CD14-positive monocyte (primary cell): ENCODE data around the gene IKBIP. TPM values are rescaled to one million over a fixed set of nuclear protein-coding genes. Genes with fewer than 3 reads are reported as not detected.
A peak's percentile ranks its signal among the peaks of the same experiment; 100 is the strongest.

Source experiments
- DNase-seq, 3 donors: peaks; one replicate each; pipeline ENCODE4 v3.0.0-alpha.2; 2011 to 2022
- H2AFZ ChIP-seq: 2 replicates; pipeline ENCODE4 v1.6.0; 2012; ENCODE audit warnings: mild to moderate bottlenecking, low read depth, low read length, inconsistent platforms; ENCODE audit not compliant: insufficient read depth, poor library complexity, severe bottlenecking
- H3K27ac ChIP-seq, 2 donors: 1 replicate in 1 of 2; 2 replicates in 1 of 2; pipeline ENCODE4 v1.5.1; 2012 to 2013; ENCODE audit warnings: low read length in 2 of 2, control low read depth in 1 of 2, inconsistent platforms in 1 of 2, low read depth in 1 of 2, mild to moderate bottlenecking in 1 of 2
- H3K27me3 ChIP-seq, 2 donors: one replicate each; pipeline versions ENCODE4 v1.6.0 to v1.6.1; 2011 to 2013; ENCODE audit warnings: low read length in 2 of 2; ENCODE audit not compliant: control insufficient read depth in 2 of 2, insufficient read depth in 2 of 2
- H3K36me3 ChIP-seq, 2 donors: replicated peaks in 1 of 2; 1 replicate in 1 of 2; 2 replicates in 1 of 2; pipeline versions ENCODE4 v1.5.1 to v1.6.1; 2012 to 2013; ENCODE audit warnings: low read length in 2 of 2, control low read depth in 1 of 2, inconsistent platforms in 1 of 2, mild to moderate bottlenecking in 1 of 2; ENCODE audit not compliant: insufficient read depth in 2 of 2, control insufficient read depth in 1 of 2
- H3K4me1 ChIP-seq, 2 donors: 1 replicate in 1 of 2; 2 replicates in 1 of 2; pipeline versions ENCODE4 v1.5.1 to v1.6.1; 2012 to 2013; ENCODE audit warnings: low read length in 2 of 2, control low read depth in 1 of 2, inconsistent platforms in 1 of 2, mild to moderate bottlenecking in 1 of 2, moderate library complexity in 1 of 2; ENCODE audit not compliant: insufficient read depth in 2 of 2, control insufficient read depth in 1 of 2
- H3K4me2 ChIP-seq: replicated peaks from 2 replicates; pipeline ENCODE3; 2012; ENCODE audit warnings: low read length, moderate library complexity, mild to moderate bottlenecking; ENCODE audit not compliant: poor library complexity, severe bottlenecking; ENCODE audit errors: extremely low read depth
- H3K4me3 ChIP-seq, 3 experiments: fragments of 200-600 bp in 1 of 3; sonication (generic) in 1 of 3; replicated peaks in 1 of 3; 1 replicate in 2 of 3; 2 replicates in 1 of 3; pipeline ENCODE4 v1.5.1; 2011 to 2013; ENCODE audit warnings: low read length in 3 of 3, mild to moderate bottlenecking in 3 of 3, control low read depth in 2 of 3, low read depth in 2 of 3, inconsistent platforms in 1 of 3, moderate library complexity in 1 of 3
- H3K79me2 ChIP-seq: 2 replicates; pipeline ENCODE4 v1.6.0; 2012; ENCODE audit warnings: mild to moderate bottlenecking, control low read depth, inconsistent platforms, low read length, moderate library complexity; ENCODE audit not compliant: insufficient read depth
- H3K9ac ChIP-seq: 2 replicates; pipeline ENCODE4 v1.6.0; 2017; ENCODE audit warnings: low read length, mild to moderate bottlenecking; ENCODE audit not compliant: insufficient read depth, poor library complexity, severe bottlenecking
- H3K9me3 ChIP-seq, 2 donors: replicated peaks in 1 of 2; 1 replicate in 1 of 2; 2 replicates in 1 of 2; pipeline versions ENCODE4 v1.5.1 to v1.6.1; 2012 to 2013; ENCODE audit warnings: low read length in 2 of 2, control low read depth in 1 of 2; ENCODE audit not compliant: control insufficient read depth in 1 of 2, insufficient read depth in 1 of 2
- H4K20me1 ChIP-seq: 2 replicates; pipeline ENCODE4 v1.6.0; 2012; ENCODE audit warnings: mild to moderate bottlenecking, low read length, control low read depth, moderate library complexity; ENCODE audit not compliant: insufficient read depth
- H3K27ac Mint-ChIP-seq, 7 donors: one replicate each; pipeline ENCODE4 v1.8.0; 2020; ENCODE audit warnings: mild to moderate bottlenecking in 7 of 7, mixed read lengths in 7 of 7, moderate library complexity in 6 of 7, inconsistent platforms in 2 of 7
- H3K27me3 Mint-ChIP-seq, 3 donors: one replicate each; pipeline ENCODE4 v1.8.0; 2021 to 2022; ENCODE audit warnings: low read depth in 3 of 3, mild to moderate bottlenecking in 3 of 3, mixed read lengths in 3 of 3, moderate library complexity in 3 of 3, inconsistent platforms in 1 of 3
- H3K36me3 Mint-ChIP-seq, 2 donors: one replicate each; pipeline ENCODE4 v1.8.0; 2020; ENCODE audit warnings: mixed read lengths in 2 of 2, inconsistent platforms in 1 of 2, mild to moderate bottlenecking in 1 of 2
- H3K4me1 Mint-ChIP-seq: one replicate; pipeline ENCODE4 v1.8.0; 2020; ENCODE audit warnings: mild to moderate bottlenecking, mixed read lengths
- H3K4me3 Mint-ChIP-seq, 2 donors: one replicate each; pipeline ENCODE4 v1.8.0; 2020; ENCODE audit warnings: mild to moderate bottlenecking in 2 of 2, mixed read lengths in 2 of 2, moderate library complexity in 1 of 2
- H3K9me3 Mint-ChIP-seq, 7 donors: one replicate each; pipeline ENCODE4 v1.8.0; 2020 to 2022; ENCODE audit warnings: mixed read lengths in 7 of 7, mild to moderate bottlenecking in 6 of 7, moderate library complexity in 6 of 7, inconsistent platforms in 2 of 7
- WGBS: methylation state at CpG from one replicate; pipeline ENCODE4 v1.1.5; 2013; ENCODE audit warnings: missing lambda C conversion rate; ENCODE audit not compliant: insufficient coverage; 5-methylcytosine and 5-hydroxymethylcytosine counted together
- intact Hi-C, 2 donors: fragments of 100-400 bp; cut with micrococcal nuclease; formaldehyde crosslinking; loops; one replicate each; pipeline versions ENCODE4 v1.15.0 to v1.15.1; 2023
- polyA plus RNA-seq, 3 donors: library from polyadenylated mRNA; depleted of rRNA in 1 of 3; unstranded in 2 of 3; stranded (reverse) in 1 of 3; fragments of 300-500 nt in 2 of 3; fragments of >200 nt in 1 of 3; fragmentation: Illumina TruSeq in 2 of 3; gene quantifications; 1 replicate in 2 of 3; 2 replicates in 1 of 3; pipeline ENCODE4 v1.2.3, GENCODE V29; 2012 to 2021
- TF ChIP-seq, protein P1 (sequence below): fragments of 200-600 bp; IDR thresholded peaks from one replicate; pipeline ENCODE4 v1.8.0; 2022; ENCODE audit warnings: antibody characterized with exemption, mild to moderate bottlenecking

The IKBIP gene
- polyA plus RNA-seq, 3 donors: 4.6 to 22.1 (median 18.4) TPM

DNA sequence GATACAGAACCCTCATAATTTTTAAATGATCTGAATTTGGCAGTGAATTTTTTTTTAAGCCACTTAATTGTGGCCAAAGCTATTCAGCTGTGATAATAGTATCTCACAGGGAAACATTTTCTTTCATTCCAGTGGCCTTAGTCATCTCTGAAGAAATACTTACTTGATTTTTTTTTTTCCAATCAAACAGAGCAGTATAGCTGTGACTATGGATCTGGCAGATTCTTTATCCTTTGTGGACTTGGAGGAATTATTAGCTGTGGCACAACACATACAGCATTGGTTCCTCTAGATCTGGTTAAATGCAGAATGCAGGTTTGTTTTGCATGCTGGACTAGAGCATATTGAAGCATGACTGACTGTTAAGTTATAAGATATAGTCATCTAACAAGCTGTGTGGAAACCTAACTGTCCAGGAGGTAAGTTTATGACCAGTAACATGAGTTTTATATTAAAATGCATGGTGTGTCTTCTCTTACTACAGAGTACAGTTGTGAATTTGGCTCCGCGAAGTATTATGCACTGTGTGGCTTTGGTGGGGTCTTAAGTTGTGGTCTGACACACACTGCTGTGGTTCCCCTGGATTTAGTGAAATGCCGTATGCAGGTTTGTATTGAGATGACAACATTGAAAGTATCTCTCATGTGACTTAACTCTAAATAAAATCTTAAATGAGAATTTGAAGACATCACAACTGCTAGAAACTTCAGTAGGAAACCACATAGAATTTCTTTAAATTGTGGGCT lies 49.2 kb downstream of the IKBIP start:
- no peak overlapping the region for H2AFZ ChIP-seq
- Mint-ChIP-seq H3K4me1 (peaks cover 24% of the 10 kb centered on the region), H3K4me3 (peak overlapping the region; percentile 90 to 93), H3K27ac (peak overlapping the region in 6 of 7 donors; percentile 95 to 99 (median 96)), H3K36me3 (peaks cover 40 to 49% of the 10 kb centered on the region in 2 donors), H3K9me3 (peaks cover 0 to 2% (median 0%) of the 10 kb centered on the region in 7 donors), H3K27me3 (peaks cover 0 to 2% (median 2%) of the 10 kb centered on the region in 3 donors)
- peak overlapping the region in 1 of 2 donors; percentile 95 for H3K27ac ChIP-seq
- TF ChIP-seq, protein P1, sequence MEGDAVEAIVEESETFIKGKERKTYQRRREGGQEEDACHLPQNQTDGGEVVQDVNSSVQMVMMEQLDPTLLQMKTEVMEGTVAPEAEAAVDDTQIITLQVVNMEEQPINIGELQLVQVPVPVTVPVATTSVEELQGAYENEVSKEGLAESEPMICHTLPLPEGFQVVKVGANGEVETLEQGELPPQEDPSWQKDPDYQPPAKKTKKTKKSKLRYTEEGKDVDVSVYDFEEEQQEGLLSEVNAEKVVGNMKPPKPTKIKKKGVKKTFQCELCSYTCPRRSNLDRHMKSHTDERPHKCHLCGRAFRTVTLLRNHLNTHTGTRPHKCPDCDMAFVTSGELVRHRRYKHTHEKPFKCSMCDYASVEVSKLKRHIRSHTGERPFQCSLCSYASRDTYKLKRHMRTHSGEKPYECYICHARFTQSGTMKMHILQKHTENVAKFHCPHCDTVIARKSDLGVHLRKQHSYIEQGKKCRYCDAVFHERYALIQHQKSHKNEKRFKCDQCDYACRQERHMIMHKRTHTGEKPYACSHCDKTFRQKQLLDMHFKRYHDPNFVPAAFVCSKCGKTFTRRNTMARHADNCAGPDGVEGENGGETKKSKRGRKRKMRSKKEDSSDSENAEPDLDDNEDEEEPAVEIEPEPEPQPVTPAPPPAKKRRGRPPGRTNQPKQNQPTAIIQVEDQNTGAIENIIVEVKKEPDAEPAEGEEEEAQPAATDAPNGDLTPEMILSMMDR: no peak
- H3K4me1 ChIP-seq: peaks cover 18 to 27% of the 10 kb centered on the region in 2 donors
- H3K36me3 ChIP-seq: peaks cover 50 to 52% of the 10 kb centered on the region in 2 donors
- H3K9ac ChIP-seq: peak overlapping the region; percentile 96
- H3K27me3 ChIP-seq: no peaks in the 10 kb centered on the region
- H3K9me3 ChIP-seq: no peaks in the 10 kb centered on the region
- DNase-seq: no peak
- peak overlapping the region; percentile 76 to 93 (median 87) for H3K4me3 ChIP-seq
- WGBS: no CpG with 5 or more reads among the region's 3 CpGs
- intact Hi-C loops: loop anchor here in 1 of 2 donors (2.0 kb wide), 1 partner anchor 49 kb away; the partner anchor contains the start of genes APAF1 and IKBIP
- peaks cover 66% of the 10 kb centered on the region for H3K79me2 ChIP-seq
- H3K4me2 ChIP-seq: peak overlapping the region; percentile 96
- H4K20me1 ChIP-seq: peaks cover 62% of the 10 kb centered on the region

DNA sequence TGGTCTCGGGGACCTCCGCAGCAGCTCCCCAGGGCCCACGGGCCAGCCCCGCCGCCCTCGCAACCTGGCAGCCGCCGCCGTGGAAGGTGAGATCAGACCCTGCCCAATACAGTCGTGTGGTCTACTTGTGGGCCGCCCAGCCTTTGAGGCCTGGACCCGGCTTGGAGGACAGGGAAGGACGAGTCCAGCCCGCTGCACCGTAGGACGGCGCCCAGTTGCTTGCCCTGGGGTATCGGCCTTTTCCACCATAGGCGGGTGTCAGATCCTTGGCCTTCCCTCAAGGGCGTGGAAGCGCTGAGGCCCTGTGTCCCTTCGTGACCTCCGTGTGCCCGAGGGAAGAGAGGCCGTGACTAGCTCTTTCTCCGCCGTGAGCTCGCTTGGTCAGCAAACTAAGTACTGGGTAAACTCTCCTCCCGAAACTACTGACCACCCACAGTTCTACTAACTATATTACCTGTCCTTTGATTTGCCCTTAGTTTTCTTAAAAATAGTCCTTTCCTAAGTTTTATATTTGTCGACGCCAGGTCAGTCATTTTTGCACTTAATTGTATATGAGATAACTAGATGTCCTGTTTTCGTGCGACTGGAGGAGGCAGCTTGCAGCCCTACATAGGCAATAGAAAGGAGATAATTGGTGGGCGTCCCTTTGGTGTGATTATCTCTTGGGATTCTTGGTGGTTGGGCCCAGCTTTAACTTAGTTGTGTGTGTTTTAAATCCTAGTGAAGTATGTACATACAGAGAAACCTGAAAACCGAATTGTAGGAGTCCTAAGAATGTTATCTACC lies 50.3 kb downstream of the IKBIP start:
- peaks cover 0 to 2% (median 0%) of the 10 kb centered on the region in 7 donors for H3K9me3 Mint-ChIP-seq
- H3K36me3 ChIP-seq: peaks cover 39 to 41% of the 10 kb centered on the region in 2 donors
- peak overlapping the region; percentile 76 to 93 (median 87) for H3K4me3 ChIP-seq
- peak overlapping the region; percentile 92 to 95 for H3K27ac ChIP-seq
- TF ChIP-seq, protein P1: no peak
- H3K27me3 Mint-ChIP-seq: peaks cover 2% of the 10 kb centered on the region in 3 donors
- H3K27ac Mint-ChIP-seq: peak overlapping the region; percentile 95 to 99 (median 96)
- intact Hi-C loops: loop anchor here (2.0 to 5.0 kb wide), 2 partner anchors 51 to 53 kb away; partner anchors contain the start of genes APAF1 (in 2 of the 2) and IKBIP (in 1 of the 2)
- H3K4me1 ChIP-seq: peaks cover 18 to 27% of the 10 kb centered on the region in 2 donors
- peak; percentile 42 to 67 (median 56) for DNase-seq
- H3K9me3 ChIP-seq: no peaks in the 10 kb centered on the region
- H2AFZ ChIP-seq: peak overlapping the region; percentile 71
- peak overlapping the region; percentile 96 for H3K4me2 ChIP-seq
- H4K20me1 ChIP-seq: peaks cover 50% of the 10 kb centered on the region
- H3K27me3 ChIP-seq: no peaks in the 10 kb centered on the region
- peaks cover 32 to 39% of the 10 kb centered on the region in 2 donors for H3K36me3 Mint-ChIP-seq
- peaks cover 58% of the 10 kb centered on the region for H3K79me2 ChIP-seq
- peaks cover 24% of the 10 kb centered on the region for H3K4me1 Mint-ChIP-seq
- H3K4me3 Mint-ChIP-seq: peak overlapping the region; percentile 90 to 93
- under 1% methylated on average over 30 of the region's 35 CpGs for WGBS
- H3K9ac ChIP-seq: peak overlapping the region; percentile 96
